Activated naive CD4-positive, alpha-beta T cell treated with anti-CD3 and anti-CD28 coated beads, Interleukin-2, amount 50 U/mL, for 72 hours (primary cell): ENCODE measurements around the gene MSANTD2. TPM values are rescaled to one million over a fixed set of nuclear protein-coding genes. Genes with fewer than 3 reads are reported as not detected.

Experiments used
- ATAC-seq, 2 donors: fragments of 150-1000 bp; cut with Tn5 transposase; 2 replicates each; pipeline ENCODE4 v1.10.0; 2021; ENCODE audit warnings: mild to moderate bottlenecking in 2 of 2, moderate library complexity in 2 of 2
- DNase-seq, 2 donors: peaks; one replicate each; pipeline ENCODE4 v3.0.0; 2021 to 2022; ENCODE audit warnings: low spot score in 2 of 2
- H3K27ac Mint-ChIP-seq, 2 donors: one replicate each; pipeline ENCODE4 v1.8.0; 2022; ENCODE audit warnings: mild to moderate bottlenecking in 2 of 2, mixed read lengths in 2 of 2
- H3K36me3 Mint-ChIP-seq, 2 donors: one replicate each; pipeline ENCODE4 v1.8.0; 2022; ENCODE audit warnings: mixed read lengths in 2 of 2
- H3K9me3 Mint-ChIP-seq, 2 donors: one replicate each; pipeline ENCODE4 v1.8.0; 2022; ENCODE audit warnings: mixed read lengths in 2 of 2
- total RNA-seq, 2 donors: library from RNA; stranded (reverse); gene quantifications; one replicate each; pipeline ENCODE4 v1.2.3, GENCODE V29; 2022

The MSANTD2 gene
- total RNA-seq, 2 donors from 2014 or later: 3.6 to 8.4 TPM

GRCh38 chr11:124762624-124763155, 37.5 kb downstream of the MSANTD2 start:
- DNase-seq (no peak), ATAC-seq (peak; percentile 49 to 53)
- no peak overlapping the region for H3K27ac Mint-ChIP-seq
- no peaks in the 10 kb centered on the region for H3K9me3 Mint-ChIP-seq
- no peaks in the 10 kb centered on the region for H3K36me3 Mint-ChIP-seq

DNA sequence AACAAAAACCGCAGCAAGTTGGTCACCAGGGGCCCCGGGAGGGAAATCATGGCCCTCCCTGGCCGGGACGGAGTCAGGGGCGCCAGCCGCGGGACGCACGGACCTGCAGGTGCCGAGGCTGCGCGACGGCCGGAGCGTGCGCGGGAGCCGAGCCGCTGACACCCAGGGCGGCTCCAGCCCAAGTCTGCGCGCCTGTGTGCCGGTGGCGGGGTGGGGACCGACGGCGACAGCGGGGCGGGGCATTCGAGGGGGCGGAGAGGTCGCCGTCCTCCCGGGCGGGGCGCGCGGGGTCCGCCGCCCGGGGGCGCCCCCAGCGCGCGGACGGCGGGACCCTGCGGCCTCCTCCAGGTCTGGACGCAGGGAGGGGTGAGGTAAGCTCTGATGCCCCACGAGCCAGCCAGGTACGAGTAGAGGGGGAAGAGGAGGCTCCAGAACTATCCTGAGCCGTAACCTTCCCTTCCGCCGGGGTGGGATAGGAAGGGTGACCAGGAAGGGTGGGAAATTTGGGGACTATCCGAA, 38.0 kb downstream of the MSANTD2 start, which contains the start of gene ESAM:
TSS of gene ESAM (minus strand) at position 186 of the 519 bp plus-strand sequence. CDS start at position 50, 136 bp downstream.
- peak in 1 of 2 donors; percentile 77 for DNase-seq
- Mint-ChIP-seq H3K36me3 (no peaks in the 10 kb centered on the region), H3K9me3 (no peaks in the 10 kb centered on the region), H3K27ac (peak within 1 kb of the TSS in 1 of 2 donors; percentile 79)
- peak; percentile 65 to 84 for ATAC-seq

DNA sequence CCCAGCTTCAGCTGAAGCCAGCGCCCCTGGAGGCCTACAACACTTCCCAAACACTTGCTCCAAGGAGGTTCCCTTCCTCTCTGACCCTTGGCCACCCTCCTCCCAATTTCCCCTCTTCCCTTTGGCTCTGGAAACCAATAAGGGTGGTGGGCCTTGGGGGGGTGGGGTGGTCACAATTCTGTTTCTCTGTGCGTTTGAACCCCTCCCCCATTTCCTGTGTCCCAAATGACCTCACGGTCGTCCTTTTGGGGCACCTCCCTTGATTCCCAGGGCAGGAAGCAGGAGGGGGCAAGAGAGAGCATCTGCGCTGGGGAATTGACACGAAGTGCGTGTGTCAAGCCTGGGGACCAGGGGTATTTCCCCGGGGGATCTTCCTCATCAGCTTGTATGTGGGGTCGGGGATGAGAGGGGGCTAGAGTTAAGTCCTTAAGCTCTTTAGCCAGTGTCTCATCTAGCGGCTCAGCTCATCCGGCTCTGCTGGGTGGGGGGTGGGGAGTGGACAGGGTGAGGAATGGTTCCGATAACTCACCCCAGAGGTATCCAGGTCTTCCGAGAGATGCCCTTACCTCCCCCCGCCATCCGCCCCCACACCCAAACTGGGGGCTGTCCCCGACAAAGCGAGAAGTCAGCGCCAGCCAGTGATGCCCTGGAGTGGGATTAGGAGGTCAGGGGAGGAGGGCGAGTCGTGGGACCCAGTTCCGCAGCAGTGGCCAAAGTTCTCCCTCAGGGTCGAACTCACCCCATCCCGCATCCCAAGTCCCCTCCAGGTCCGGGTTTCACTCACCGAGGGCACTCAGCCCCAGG, 38.7 kb downstream of the MSANTD2 start:
- H3K9me3 Mint-ChIP-seq: no peaks in the 10 kb centered on the region
- no peak for DNase-seq
- ATAC-seq: peak in 1 of 2 donors; percentile 8
- no peak overlapping the region for H3K27ac Mint-ChIP-seq
- H3K36me3 Mint-ChIP-seq: no peaks in the 10 kb centered on the region

GRCh38 chr11:124760806-124761205, 39.4 kb downstream of the MSANTD2 start:
- DNase-seq (no peak), ATAC-seq (no peak)
- Mint-ChIP-seq H3K9me3 (no peaks in the 10 kb centered on the region), H3K36me3 (no peaks in the 10 kb centered on the region), H3K27ac (no peak overlapping the region)

DNA sequence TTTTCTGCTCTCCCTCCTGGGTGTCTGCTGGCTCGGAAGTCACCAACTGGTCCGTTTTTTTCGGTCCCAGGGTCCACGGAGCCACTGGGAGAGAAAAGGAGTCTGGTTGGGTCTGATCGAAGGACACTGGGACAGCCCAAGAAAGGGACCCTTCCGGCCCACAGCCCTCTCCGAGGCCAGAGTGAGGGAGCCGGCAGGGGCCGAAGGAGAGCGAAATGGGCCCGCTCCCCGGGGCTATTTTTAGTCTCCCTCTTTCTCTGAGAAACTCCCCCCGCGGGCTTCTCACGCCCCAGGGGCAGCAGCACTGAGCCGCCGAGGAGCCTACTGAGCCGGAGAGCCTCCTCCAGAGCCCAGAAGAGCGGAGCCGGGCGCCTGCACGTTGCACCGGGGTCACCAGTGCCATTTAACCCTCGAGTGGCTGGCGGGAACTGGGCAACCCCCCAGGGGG, 40.0 kb downstream of the MSANTD2 start:
- H3K9me3 Mint-ChIP-seq: no peaks in the 10 kb centered on the region
- DNase-seq (no peak), ATAC-seq (no peak)
- H3K27ac Mint-ChIP-seq: no peak overlapping the region
- H3K36me3 Mint-ChIP-seq: no peaks in the 10 kb centered on the region

DNA sequence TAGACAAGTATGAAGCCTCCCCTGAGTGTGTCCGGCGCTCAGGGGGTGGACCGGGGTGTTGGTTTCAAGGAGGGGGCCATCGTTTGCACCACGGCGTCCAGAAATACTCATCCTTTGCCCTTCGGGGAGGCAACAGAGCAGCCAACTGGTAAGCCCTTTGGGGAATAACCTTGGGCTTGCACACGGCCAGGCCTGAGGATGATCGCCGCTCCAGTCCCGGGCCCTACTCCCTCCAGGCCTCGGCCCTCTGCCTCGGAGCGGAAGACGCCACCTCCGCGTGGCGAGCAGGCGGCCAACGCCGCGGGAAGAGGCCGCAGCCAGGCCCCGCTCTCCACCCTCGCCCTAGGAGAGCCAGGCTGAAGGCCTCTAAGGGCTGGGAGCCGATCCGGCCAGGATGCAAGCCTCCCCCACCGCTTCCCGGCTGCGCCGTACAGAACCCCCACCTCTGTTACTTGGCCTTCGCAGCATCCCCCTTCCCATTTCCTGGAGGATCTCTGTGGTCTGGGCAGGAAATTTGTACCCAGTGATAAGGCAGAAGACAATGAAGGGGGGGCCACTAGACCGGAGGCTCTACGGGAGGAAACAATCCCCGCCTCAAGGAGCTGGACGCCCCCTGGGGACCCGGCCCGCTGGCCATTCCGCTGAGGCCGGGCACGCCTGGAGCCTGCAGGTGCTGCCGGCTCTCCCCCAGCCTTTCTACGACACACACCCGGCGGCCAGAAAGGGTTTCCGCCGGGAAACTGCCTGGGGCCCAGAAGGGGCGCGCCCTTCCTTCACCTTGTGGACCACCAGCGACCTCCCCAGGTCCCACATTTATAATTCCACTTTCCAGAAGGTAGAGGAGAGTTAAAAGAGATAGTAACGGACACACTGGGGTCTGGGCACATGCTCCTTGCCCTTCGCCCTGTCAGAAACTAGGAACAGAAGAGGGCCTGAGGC, 40.7 kb downstream of the MSANTD2 start:
- ATAC-seq (no peak), DNase-seq (no peak)
- Mint-ChIP-seq H3K9me3 (no peaks in the 10 kb centered on the region), H3K36me3 (no peaks in the 10 kb centered on the region), H3K27ac (no peak overlapping the region)

- Mint-ChIP-seq H3K9me3 (no peaks in the 10 kb centered on the region), H3K36me3 (no peaks in the 10 kb centered on the region), H3K27ac (no peak overlapping the region)
- DNase-seq (peak in 1 of 2 donors; percentile 77), ATAC-seq (peak; percentile 62 to 67)
Measured at GRCh38 chr11:124758355-124759265, 41.6 kb downstream of the MSANTD2 start.

- H3K9me3 Mint-ChIP-seq: no peaks in the 10 kb centered on the region
- ATAC-seq (no peak), DNase-seq (no peak)
- no peak overlapping the region for H3K27ac Mint-ChIP-seq
- no peaks in the 10 kb centered on the region for H3K36me3 Mint-ChIP-seq
Measured at GRCh38 chr11:124757320-124757719, 42.9 kb downstream of the MSANTD2 start.

- Mint-ChIP-seq H3K9me3 (no peaks in the 10 kb centered on the region), H3K27ac (no peak overlapping the region), H3K36me3 (no peaks in the 10 kb centered on the region)
- ATAC-seq (no peak), DNase-seq (no peak)
Measured at GRCh38 chr11:124756753-124757227, 43.4 kb downstream of the MSANTD2 start.

DNA sequence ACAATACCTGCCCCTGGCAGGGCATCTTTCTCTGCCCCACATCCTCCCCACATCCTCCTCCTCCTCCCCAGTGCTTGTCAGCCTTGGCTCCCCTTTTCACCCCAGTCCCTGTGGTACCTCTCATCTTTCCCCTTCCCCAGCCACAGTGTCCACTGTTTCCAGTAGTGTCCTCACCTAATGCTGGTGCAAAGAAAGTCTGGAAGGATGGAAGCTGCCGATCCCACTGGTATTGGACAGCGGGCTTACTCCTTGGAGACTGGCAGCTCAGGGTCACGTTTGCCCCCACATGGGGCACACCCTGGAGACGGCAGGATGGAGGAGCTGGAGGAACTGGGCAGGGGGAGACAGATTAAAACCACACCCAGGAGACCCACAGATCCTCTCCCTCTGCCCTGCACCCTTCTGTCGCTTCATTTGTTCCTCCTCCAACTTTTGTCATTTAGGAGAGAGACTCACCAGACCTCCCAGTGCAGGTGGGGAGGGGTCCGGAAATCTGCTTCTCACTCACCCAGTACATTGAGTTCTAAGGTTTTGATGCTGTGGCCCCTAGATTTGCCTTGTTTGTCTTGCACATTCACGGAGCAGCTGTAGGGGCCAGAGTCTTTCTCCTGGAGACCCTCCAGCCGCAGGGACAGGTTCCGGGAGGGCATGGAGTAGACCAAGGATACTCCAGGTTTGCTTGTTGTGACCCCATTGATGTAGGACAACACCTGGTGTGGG, 44.0 kb downstream of the MSANTD2 start:
- ATAC-seq (no peak), DNase-seq (no peak)
- Mint-ChIP-seq H3K36me3 (no peaks in the 10 kb centered on the region), H3K9me3 (no peaks in the 10 kb centered on the region), H3K27ac (no peak overlapping the region)

DNA sequence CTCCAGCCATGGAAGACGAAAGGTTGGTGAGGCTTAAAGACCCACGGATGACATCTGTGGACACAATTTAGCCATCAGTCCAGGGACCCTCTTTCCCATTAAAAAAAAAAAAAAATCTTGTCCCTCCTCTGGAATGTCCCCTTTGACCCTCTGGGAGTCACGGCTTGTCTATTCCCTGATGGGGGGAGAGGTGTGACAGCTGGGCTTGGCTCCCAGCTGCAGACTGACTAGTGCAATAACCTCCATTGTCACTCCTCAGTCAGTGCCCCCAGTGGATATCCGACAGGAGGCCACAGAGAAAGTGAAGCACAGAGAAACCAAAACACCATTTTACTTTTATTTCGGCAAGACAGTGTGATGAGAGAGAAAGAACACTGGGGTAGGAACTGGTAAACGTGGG, 45.5 kb downstream of the MSANTD2 start:
- ATAC-seq (no peak), DNase-seq (no peak)
- no peaks in the 10 kb centered on the region for H3K36me3 Mint-ChIP-seq
- no peaks in the 10 kb centered on the region for H3K9me3 Mint-ChIP-seq
- H3K27ac Mint-ChIP-seq: no peak overlapping the region

DNA sequence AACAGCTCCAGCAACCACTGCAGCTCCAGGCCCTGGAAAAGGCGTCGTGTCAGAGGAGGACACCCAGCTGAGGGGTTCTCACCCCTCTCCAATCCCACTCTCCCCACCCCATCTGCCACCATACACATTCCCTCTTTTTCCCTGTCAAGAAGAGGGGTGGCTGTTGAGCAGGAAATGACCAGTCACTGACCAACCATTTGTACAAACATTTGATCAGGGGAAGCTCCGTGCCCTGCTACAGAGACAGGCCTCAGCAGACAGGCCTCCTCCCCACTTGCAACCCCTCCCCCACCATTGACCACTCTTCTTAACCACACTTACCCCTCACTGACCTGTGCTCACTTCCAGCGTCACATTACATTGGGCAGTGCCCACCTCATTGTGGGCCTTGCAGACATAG, 45.9 kb downstream of the MSANTD2 start:
- Mint-ChIP-seq H3K27ac (no peak overlapping the region), H3K9me3 (no peaks in the 10 kb centered on the region), H3K36me3 (no peaks in the 10 kb centered on the region)
- no peak for DNase-seq
- no peak for ATAC-seq

GRCh38 chr11:124753624-124754023, 46.6 kb downstream of the MSANTD2 start:
- DNase-seq (no peak), ATAC-seq (no peak)
- H3K27ac Mint-ChIP-seq: no peak overlapping the region
- H3K9me3 Mint-ChIP-seq: no peaks in the 10 kb centered on the region
- no peaks in the 10 kb centered on the region for H3K36me3 Mint-ChIP-seq

DNA sequence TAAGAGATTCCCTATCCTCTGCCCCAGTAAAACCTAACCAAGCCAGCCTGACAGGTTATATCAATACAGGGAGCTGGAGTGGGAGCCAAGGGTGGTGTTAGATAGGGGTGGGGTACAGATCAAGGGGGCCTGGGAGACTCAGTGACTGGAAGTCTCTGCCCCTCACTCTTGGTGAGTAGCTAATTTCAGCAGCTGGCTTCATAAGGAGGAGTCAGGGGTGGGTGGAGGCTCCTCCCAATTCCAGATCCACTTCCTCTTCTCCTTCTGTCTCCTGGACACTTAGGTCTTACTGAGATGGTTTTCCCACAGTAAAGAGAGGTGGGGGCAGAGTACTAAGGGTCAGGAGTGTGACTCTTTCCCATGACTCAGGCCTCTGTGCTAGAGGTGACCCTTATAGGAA, 47.0 kb downstream of the MSANTD2 start:
- Mint-ChIP-seq H3K36me3 (no peaks in the 10 kb centered on the region), H3K27ac (peak overlapping the region in 1 of 2 donors; percentile 14), H3K9me3 (no peaks in the 10 kb centered on the region)
- ATAC-seq (no peak), DNase-seq (no peak)

- Mint-ChIP-seq H3K36me3 (no peaks in the 10 kb centered on the region), H3K9me3 (no peaks in the 10 kb centered on the region), H3K27ac (no peak overlapping the region)
- DNase-seq: no peak
- ATAC-seq: peak in 1 of 2 donors; percentile 26
Measured at GRCh38 chr11:124752471-124753102, 47.6 kb downstream of the MSANTD2 start.
